ENCODE data around the gene SCUBE3.

Gene SCUBE3

DNA sequence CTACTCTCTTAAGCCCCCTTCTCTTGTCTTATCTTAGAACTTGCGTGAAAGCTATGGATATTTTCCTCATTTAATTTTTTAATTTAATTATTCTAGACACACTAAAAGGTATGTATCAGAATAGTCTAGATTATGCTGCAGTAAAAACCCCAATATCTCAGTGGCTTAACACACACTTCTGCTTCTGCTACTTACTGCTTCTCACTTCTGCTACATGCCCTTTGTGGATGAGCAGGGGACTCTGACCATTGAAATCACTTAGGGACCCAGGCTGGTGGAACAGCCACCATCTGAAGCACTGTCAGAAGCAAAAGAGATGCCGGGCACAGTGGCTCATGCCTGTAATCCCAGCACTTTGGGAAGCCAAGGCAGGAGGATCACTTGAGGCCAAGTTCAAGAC lies 27.2 kb upstream of the SCUBE3 start:
- H3K36me3 ChIP-seq (ENCODE audit: insufficient read depth, low read length): no peaks in the 10 kb centered on the region
- H3K4me1 ChIP-seq (ENCODE audit: insufficient read depth, low read length): peaks cover 5% of the 10 kb centered on the region; the same call in 1 of the 2 replicates
- H3K9me3 ChIP-seq (ENCODE audit: control insufficient read depth, insufficient read depth, low read length): no peaks in the 10 kb centered on the region
- H3K9ac ChIP-seq (ENCODE audit: low read depth, low read length): no peak overlapping the region

DNA sequence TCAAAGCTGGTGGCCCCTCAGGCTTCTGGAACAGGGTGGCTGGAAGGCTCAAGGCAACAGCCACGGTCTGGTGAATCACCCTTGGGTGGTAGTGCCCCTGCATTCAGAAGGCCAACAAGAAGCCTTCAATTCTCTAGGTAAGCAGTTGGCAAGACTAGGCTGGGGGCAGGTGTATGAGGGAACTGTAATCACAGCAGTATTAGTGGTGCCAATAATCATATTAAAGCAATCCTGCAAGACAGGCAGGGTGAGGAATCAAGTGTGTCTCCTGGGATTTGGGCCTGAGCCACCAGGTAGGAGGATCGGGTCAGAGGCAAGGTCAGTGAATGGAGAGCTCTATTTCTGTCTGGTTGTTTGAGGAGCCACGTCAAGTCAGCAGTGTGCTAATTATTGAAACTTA lies 24.9 kb upstream of the SCUBE3 start:
- Histone ChIP-seq H3K9me3 (ENCODE audit: control insufficient read depth, insufficient read depth, low read length) (no peaks in the 10 kb centered on the region), H3K4me1 (ENCODE audit: insufficient read depth, low read length) (peaks cover 12% of the 10 kb centered on the region), H3K9ac (ENCODE audit: low read depth, low read length) (no peak overlapping the region), H3K36me3 (ENCODE audit: insufficient read depth, low read length) (no peaks in the 10 kb centered on the region)

DNA sequence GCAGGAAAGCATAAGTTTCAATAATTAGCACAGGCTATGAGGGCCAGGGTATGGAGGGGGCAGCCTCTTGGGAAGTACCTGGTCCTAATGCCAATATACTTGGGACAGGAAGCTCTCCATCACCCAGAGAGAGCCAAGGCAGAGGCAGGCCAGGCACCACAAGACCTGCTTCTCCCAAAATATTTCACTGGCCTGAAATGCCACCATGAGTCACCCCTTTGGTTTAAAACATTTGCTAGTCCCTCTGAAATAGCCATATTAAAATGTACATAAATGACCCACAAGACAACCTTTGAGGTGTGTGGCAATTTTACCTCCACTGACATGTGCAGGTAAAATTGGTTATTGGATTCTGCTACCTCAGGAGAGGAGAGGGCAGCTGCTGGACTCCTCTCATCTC lies 23.4 kb upstream of the SCUBE3 start:
- H3K9me3 ChIP-seq (ENCODE audit: control insufficient read depth, insufficient read depth, low read length): no peaks in the 10 kb centered on the region
- H3K36me3 ChIP-seq (ENCODE audit: insufficient read depth, low read length): no peaks in the 10 kb centered on the region
- peaks cover 12% of the 10 kb centered on the region for H3K4me1 ChIP-seq (ENCODE audit: insufficient read depth, low read length)
- no peak overlapping the region for H3K9ac ChIP-seq (ENCODE audit: low read depth, low read length)

DNA sequence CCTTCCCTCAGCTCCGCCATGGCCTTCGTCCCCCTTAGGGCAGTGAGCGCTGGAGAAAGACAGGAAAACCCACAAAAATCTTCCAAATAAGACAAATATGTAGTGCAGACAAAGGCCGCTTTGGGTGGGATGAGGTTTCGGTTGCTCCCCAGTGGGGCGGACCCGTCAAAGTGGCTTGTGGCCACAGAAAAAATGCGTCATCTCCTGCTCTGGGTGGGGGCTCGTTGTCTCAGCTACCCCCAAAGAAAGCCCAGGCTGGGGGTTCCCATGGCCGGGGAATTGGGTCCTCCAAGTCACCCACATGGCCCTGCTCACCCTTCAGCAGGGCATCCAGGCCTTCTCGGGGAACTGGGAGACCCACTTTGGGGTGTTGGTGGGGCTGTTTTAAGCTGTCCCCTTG lies 21.9 kb upstream of the SCUBE3 start:
- H3K9me3 ChIP-seq (ENCODE audit: control insufficient read depth, insufficient read depth, low read length): no peaks in the 10 kb centered on the region
- no peak overlapping the region for H3K9ac ChIP-seq (ENCODE audit: low read depth, low read length)
- H3K4me1 ChIP-seq (ENCODE audit: insufficient read depth, low read length): peaks cover 9% of the 10 kb centered on the region
- H3K36me3 ChIP-seq (ENCODE audit: insufficient read depth, low read length): no peaks in the 10 kb centered on the region

DNA sequence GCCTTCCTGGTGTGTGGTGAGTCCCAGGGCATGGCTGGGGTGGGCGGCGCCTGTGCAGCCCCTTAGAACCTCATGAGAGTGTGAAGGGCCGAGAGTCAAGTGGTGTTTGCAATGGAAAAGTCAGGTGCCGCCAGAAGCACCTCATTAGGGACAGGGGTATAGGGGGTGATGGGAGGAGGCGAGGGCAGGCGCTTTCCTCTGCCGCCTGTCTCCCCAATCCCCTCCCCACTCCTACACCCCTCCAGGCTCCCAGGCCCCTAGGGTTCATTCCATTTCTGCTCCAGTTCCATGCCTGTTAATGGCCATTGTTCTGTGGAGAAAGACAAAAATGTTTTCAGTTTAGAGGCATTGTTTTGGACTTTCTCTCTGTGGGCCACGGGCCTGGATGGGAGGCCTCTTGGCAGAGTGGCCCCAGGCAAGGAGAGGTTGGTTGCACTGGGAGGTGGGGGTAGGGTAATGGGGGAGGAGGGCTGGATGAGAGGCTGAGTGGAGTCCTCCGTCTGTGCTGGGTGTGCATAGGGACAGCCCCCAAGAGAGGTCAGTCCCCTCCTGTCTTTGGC lies 21.4 kb upstream of the SCUBE3 start:
- no peak overlapping the region for H3K9ac ChIP-seq (ENCODE audit: low read depth, low read length)
- peaks cover 9% of the 10 kb centered on the region for H3K4me1 ChIP-seq (ENCODE audit: insufficient read depth, low read length)
- no peaks in the 10 kb centered on the region for H3K9me3 ChIP-seq (ENCODE audit: control insufficient read depth, insufficient read depth, low read length)
- H3K36me3 ChIP-seq (ENCODE audit: insufficient read depth, low read length): no peaks in the 10 kb centered on the region

DNA sequence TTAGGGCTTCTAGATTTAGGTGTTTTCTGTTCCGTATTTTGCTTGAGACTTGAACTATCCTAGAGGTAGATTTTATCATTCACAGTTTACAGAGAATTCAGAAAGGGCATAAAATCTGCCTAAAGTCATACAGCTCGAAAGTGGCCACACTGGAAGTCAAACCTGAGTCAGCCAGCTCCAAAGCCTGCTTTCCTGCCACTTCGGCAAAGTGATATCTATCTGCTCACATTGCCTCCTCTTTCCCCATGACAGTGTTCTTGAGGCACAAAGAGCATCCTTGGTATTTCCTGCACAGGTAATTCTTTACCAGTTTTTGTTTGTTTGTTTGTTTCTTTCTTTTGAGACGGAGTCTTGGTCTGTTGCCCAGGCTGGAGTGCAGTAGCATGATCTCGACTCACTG lies 19.4 kb upstream of the SCUBE3 start:
- H3K4me1 ChIP-seq (ENCODE audit: insufficient read depth, low read length): peaks cover 9% of the 10 kb centered on the region
- no peaks in the 10 kb centered on the region for H3K36me3 ChIP-seq (ENCODE audit: insufficient read depth, low read length)
- H3K9ac ChIP-seq (ENCODE audit: low read depth, low read length): no peak overlapping the region
- H3K9me3 ChIP-seq (ENCODE audit: control insufficient read depth, insufficient read depth, low read length): no peaks in the 10 kb centered on the region

DNA sequence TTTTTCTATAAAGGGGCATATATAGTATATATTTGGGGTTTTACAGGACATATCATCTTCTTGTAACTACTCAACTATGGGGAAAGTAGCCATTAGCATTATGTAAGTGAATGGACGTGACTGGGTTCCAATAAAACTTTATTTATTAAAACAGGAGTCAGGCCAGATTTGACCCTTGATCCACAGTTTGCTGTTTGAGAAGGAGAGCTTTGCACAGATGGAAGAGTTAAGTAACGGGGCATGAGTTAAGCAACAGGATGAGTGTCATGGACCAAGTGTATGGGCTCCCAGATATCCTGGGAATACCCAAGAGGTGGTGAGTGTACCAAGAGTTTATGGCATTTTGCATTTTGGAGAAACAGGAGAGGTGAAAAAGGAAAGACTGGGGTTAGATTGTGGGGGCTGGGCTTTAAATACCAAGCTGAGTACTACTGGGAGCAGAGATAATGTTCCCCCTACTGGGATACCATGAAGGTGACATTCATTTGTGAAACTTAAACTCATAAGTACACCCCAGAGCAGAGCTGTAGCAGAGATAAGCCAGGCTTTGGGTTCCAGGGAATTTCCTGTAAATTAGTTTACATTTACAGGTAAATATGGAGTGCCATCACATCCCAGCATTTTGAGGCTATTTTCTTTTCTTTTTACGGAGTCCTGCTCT lies 18.5 kb upstream of the SCUBE3 start:
- Histone ChIP-seq H3K36me3 (ENCODE audit: insufficient read depth, low read length) (no peaks in the 10 kb centered on the region), H3K4me1 (ENCODE audit: insufficient read depth, low read length) (peaks cover 9% of the 10 kb centered on the region), H3K9me3 (ENCODE audit: control insufficient read depth, insufficient read depth, low read length) (no peaks in the 10 kb centered on the region), H3K9ac (ENCODE audit: low read depth, low read length) (no peak overlapping the region)

DNA sequence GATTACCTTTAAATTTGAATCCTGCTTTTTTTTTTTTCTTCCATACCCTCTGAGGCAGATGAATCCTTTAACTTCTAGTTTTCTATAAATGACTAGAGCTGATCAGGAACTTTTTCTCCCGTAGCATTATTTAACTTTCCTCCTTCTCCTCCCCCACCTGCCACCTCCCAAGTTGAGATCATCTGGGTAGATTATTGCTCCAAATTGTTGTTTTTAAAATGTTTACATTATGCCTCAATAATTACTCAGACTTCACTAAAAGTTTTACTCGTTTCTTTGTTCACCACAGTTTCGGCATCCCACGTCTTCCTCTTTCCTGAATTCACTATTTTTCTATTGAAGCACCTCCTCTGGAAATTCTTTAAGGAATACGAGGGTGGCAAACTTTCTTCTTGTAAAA lies 16.6 kb upstream of the SCUBE3 start:
- H3K4me1 ChIP-seq (ENCODE audit: insufficient read depth, low read length): peaks cover 9% of the 10 kb centered on the region
- no peaks in the 10 kb centered on the region for H3K36me3 ChIP-seq (ENCODE audit: insufficient read depth, low read length)
- H3K9me3 ChIP-seq (ENCODE audit: control insufficient read depth, insufficient read depth, low read length): no peaks in the 10 kb centered on the region
- no peak overlapping the region for H3K9ac ChIP-seq (ENCODE audit: low read depth, low read length)

DNA sequence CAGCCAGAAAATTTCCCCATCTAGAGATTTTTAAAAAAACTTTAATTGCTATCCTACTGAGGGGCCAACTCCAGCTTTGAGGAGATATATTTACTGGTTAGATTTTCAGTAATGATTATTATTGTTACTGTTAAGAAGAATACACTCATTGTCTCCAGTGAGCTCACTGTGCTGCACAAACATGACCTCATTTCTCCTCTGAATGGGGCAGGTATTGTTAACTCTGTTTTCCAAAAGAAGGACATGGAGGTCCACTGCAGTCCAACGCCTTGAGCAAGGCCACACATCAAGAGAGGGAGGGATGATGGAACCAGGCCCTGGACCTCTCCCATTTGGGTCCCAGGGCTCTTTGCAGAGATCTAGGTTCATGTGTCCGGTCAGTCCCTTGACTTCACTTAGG lies 13.9 kb upstream of the SCUBE3 start:
- Histone ChIP-seq H3K9ac (ENCODE audit: low read depth, low read length) (no peak overlapping the region), H3K9me3 (ENCODE audit: control insufficient read depth, insufficient read depth, low read length) (no peaks in the 10 kb centered on the region), H3K36me3 (ENCODE audit: insufficient read depth, low read length) (no peaks in the 10 kb centered on the region), H3K4me1 (ENCODE audit: insufficient read depth, low read length) (no peaks in the 10 kb centered on the region)

DNA sequence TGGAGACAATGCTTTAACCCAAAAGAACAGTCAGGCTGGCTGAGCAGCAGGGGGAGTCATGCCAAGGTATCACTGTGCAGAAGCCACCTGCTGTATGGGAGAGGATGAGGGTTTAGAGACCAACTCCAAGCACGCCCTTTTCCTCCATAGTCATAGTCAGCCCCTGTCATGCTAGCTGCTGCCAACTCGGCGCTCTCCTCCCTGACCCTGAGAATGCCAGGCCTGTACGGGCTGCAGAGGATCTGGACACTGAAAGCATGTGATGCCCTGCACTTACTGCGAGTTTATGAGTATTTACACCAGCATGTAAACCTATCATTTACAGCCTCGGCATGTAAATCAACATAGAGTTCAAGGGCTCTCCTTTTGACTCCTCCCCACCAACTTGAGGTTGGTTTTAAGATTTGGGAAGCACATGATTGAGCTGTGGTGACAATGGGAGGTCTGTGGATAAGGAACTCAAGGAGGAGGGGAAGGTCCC lies 11.7 kb upstream of the SCUBE3 start:
- Histone ChIP-seq H3K9me3 (ENCODE audit: control insufficient read depth, insufficient read depth, low read length) (no peaks in the 10 kb centered on the region), H3K4me1 (ENCODE audit: insufficient read depth, low read length) (no peaks in the 10 kb centered on the region), H3K36me3 (ENCODE audit: insufficient read depth, low read length) (no peaks in the 10 kb centered on the region), H3K9ac (ENCODE audit: low read depth, low read length) (no peak overlapping the region)

DNA sequence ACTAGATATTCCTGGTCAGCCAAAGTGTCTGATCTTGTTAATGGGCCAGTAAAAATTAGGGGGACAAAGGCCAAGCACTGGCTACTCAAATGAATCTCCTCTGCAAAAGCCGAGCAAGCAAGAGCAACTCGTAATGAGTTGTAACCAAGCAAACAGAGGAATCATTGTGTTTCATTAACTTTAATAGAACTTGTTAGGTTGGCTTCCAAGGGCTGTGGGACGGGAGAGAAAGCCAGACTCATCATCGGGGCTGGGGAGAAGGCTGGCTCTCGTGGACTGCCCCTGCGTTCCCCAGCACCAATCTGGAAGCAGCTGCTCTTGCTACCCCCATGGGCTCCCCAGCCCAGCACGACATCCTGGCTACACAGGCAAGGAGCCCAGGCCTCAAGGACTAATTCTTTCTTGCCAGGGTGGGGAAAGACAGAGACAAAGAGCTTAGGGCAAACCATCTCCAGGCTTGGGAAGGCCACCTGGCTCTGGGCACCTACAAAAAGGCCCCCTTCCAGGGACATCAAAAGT lies 10.5 kb upstream of the SCUBE3 start:
- H3K36me3 ChIP-seq (ENCODE audit: insufficient read depth, low read length): no peaks in the 10 kb centered on the region
- H3K9me3 ChIP-seq (ENCODE audit: control insufficient read depth, insufficient read depth, low read length): no peaks in the 10 kb centered on the region
- H3K9ac ChIP-seq (ENCODE audit: low read depth, low read length): no peak overlapping the region
- H3K4me1 ChIP-seq (ENCODE audit: insufficient read depth, low read length): no peaks in the 10 kb centered on the region

DNA sequence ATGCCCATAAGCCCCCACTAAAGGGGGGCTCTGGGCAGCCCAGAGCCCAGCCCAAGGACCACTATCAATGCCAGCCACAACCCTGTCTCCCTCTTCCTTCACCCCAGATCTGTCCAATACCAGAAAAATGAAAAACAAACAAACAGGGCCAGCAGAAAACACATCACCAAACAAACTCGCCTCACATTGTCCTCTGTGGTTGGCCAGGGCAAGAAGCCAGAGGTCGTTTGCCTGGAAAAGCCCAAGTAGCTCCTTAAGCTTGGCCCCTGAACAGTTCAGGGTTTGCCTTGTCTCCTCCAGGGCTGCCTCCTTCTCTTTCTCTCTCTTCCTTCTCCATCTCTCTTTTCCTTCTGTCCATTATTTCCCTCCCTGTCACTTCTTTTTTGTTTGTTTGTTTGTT lies 10.1 kb upstream of the SCUBE3 start:
- H3K4me1 ChIP-seq (ENCODE audit: insufficient read depth, low read length): no peaks in the 10 kb centered on the region
- H3K9me3 ChIP-seq (ENCODE audit: control insufficient read depth, insufficient read depth, low read length): no peaks in the 10 kb centered on the region
- H3K9ac ChIP-seq (ENCODE audit: low read depth, low read length): no peak overlapping the region
- H3K36me3 ChIP-seq (ENCODE audit: insufficient read depth, low read length): no peaks in the 10 kb centered on the region

DNA sequence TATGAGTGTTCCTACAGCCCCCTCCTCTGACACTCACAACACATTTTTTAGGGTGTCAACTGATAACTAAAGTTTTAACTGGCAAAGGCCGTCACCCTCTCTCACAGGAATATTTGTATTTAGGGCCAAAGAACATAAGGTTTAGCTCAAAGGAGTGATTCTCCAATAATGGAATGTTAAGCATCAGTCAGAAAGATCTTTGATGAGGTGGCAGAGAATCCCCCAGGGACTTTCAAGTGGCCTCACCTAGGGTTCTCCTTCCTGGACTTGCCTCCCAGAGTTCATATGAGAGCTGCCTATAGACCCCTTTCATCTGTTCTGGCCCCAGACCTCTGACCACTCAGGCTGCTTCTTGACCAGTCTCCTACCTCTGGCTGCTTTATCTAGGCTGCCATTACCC lies 7.4 kb upstream of the SCUBE3 start:
- no peaks in the 10 kb centered on the region for H3K9me3 ChIP-seq (ENCODE audit: control insufficient read depth, insufficient read depth, low read length)
- no peaks in the 10 kb centered on the region for H3K4me1 ChIP-seq (ENCODE audit: insufficient read depth, low read length)
- H3K36me3 ChIP-seq (ENCODE audit: insufficient read depth, low read length): no peaks in the 10 kb centered on the region
- no peak overlapping the region for H3K9ac ChIP-seq (ENCODE audit: low read depth, low read length)

DNA sequence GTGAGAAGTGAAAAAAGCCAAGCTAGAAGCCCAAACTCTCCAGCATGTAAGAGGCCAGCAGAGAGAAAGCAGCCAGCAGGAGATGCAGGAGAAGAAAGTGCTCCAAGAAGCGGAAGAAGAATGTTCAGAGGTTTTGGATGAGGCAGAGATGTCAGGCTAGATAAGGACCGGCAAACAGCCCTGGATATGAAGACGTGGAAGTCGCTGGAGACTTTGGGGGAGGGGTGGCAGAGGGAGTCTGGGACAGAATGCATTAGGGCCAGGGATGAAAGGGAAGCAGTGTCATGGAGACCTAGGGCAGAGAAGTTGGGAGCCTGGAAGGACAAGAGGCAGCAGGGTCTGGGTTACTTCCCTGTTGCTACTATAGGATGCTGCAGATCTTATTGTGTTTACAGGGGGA lies 5.3 kb upstream of the SCUBE3 start:
- H3K36me3 ChIP-seq (ENCODE audit: insufficient read depth, low read length): no peaks in the 10 kb centered on the region
- no peak overlapping the region for H3K9ac ChIP-seq (ENCODE audit: low read depth, low read length)
- no peaks in the 10 kb centered on the region for H3K4me1 ChIP-seq (ENCODE audit: insufficient read depth, low read length)
- H3K9me3 ChIP-seq (ENCODE audit: control insufficient read depth, insufficient read depth, low read length): no peaks in the 10 kb centered on the region

DNA sequence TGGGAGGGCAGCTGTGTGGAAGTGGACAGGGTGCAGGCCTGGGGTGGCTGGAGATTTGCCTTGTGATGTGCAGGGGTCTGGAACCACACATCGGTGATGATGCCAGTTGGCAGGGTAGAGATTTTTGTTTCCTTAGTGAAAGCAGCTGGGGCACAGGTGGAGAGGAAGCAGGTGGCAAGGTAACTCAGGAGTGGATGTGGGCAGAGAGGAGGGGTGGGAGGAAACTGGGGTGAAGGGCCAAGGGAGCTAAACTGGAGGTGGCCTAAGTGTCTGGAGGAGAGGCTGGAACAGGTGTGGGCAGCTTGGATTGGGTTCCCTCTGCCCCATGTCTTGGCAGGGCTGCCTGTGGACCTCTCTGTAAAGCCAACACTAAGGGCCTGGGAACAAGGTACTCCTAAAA lies 4.7 kb upstream of the SCUBE3 start:
- Histone ChIP-seq H3K9ac (ENCODE audit: low read depth, low read length) (no peak overlapping the region), H3K4me1 (ENCODE audit: insufficient read depth, low read length) (no peaks in the 10 kb centered on the region), H3K9me3 (ENCODE audit: control insufficient read depth, insufficient read depth, low read length) (no peaks in the 10 kb centered on the region), H3K36me3 (ENCODE audit: insufficient read depth, low read length) (no peaks in the 10 kb centered on the region)

Measured in ES-I3 (cell line).